Stimulated activated CD4-positive, alpha-beta T cell treated with anti-CD3 and anti-CD28 coated beads, TNF-alpha, amount 100 ng/mL, for 1 hour (primary cell): ENCODE measurements around the gene COLGALT1.
"Not testable (repeated sequence)": the region's sequence is repeated elsewhere in the genome, so short reads cannot be mapped to it uniquely, and the experiment has no call there.

Experiments
- DNase-seq, 3 donors: peaks; one replicate each; pipeline ENCODE4 v3.0.0-alpha.2; 2020; ENCODE audit warnings: low read depth in 3 of 3, low spot score in 1 of 3

COLGALT1 gene

DNA sequence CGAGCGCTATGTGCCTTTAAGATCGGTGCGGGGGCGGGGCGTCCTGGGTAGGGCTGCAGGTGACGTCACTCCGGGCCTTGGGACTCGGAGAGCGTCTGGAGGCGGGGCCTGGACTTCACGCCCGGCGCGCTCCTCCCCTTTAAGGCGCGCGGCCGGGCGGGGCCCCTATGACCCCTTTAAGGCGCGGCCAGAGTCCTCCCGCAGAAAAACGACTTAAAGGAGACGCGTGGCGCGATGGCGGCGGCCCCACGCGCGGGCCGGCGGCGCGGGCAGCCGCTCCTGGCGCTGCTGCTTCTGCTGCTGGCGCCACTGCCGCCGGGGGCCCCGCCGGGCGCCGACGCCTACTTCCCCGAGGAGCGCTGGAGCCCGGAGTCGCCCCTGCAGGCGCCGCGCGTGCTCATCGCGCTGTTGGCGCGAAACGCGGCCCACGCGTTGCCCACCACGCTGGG lies at the start of gene COLGALT1:
Gene COLGALT1, plus strand, starts transcription at position 170 of the 449 bp plus-strand sequence. Its CDS starts 65 bp downstream, at position 235.
- DNase-seq: peak; percentile 92 to 99 (median 94)

- no peak for DNase-seq
These were observed 48.7 kb upstream of the COLGALT1 start for GRCh38 chr19:17506745-17507144.

- not testable (repeated sequence) for DNase-seq
These were observed 46.9 kb upstream of the COLGALT1 start for GRCh38 chr19:17508558-17508933.

DNA sequence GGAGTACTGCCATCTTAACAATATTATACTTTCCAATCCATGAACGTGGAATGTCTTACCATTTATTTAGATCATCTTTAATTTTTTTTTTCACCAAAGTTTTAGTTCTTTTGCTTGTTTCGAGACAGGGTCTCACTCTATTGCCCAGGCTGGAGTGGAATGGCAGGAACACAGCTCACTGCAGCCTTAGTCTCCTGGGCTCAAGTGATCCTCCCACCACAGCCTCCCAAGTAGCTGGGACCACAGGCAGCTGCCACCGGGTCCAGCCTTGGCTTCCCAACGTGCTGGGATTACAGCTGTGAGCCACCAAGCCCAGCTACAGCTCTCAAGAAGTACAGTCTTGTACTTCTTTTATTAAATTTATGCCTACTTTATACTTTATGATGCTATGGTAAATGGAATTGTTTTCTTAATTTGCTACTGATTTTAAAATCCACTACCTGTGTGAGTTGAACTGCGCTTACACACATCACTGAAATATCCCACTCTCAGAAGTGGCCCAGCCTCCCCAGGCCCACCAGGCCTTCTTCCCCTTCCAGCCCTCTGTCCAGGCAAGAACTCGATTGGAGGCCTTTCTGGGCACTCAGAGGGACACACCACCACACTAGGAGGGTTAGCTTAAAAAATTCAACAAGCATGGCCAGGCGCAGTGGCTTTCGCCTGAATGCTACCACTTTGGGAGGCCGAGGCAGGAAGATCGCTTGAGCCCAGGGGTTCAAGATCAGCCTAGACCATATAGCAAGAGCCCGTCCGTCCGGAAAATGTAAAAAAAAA lies 45.0 kb upstream of the COLGALT1 start:
- DNase-seq: no peak

DNA sequence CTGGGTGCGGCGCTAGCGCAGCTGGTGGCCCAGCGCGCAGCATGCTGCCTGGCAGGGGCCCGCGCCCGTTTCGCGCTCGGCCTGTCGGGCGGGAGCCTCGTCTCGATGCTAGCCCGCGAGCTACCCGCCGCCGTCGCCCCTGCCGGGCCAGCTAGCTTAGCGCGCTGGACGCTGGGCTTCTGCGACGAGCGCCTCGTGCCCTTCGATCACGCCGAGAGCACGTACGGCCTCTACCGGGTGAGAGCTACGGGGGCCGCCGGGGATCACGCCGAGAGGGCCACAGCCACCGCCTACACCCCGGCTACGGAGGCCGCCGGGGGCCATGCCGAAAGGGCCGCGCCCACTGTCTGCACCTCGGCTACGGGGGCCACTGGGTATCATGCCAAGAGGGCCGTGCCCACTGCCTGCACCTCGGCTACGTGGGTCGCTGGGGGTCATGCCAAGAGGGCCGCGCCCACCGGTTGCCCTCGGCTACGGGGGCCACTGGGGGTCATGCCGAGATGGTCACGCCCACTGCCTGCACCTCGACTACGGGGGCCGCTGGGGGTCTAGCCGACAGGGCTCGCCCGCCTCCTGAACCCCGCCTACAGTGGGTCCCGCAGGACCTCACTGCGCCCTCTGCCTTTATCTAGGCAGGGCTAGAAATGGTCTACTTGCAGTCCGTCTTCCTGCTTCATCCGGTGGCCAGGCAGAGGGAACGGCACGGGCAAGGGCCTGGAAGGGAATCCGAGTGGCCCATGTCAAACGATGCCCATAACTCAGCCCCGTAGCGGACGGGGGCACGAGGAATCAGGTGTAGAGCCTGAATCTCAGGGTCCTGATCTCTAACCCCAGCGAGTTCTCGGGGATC lies 43.5 kb upstream of the COLGALT1 start:
- DNase-seq: peak; percentile 56 to 76 (median 64)

DNA sequence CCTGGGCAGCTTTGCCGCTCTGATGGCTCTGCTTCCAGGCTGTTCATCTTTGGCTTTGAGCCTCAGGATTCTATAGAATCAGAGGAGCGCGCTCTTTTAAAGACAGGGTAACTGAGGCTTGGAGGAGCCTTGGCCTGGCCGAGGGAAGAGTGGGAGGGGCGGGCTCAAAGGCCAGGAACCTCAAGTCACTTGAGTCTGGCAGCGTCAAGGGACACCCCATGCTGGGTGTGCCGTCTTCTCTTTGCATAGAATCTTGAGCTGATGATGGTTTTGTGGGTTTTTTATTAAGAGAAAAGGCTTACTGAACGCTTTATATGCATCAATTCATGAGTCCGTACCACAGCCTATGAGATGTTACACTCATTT lies 42.9 kb upstream of the COLGALT1 start:
- no peak for DNase-seq

GRCh38 chr19:17515408-17516149 lies 39.9 kb upstream of the COLGALT1 start:
- DNase-seq: no peak

- no peak for DNase-seq
These were observed 37.6 kb upstream of the COLGALT1 start for GRCh38 chr19:17517898-17518297.

DNA sequence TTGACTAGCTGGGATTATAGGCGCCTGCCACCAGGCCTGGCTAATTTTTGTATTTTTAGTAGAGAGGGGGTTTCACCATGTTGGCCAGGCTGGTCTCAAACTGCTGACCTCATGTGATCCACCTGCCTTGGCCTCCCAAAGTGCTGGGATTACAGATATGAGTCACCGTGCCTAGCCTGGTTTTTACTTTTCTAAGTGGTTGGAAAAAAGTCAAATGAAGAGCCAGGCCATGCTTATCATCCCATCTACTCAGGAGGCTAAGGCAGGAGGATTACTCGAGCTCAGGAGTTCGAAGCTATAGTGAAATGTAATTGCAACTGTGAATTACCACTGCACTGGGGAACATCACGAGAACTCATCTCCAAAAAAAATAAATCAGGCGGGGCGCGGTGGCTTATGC lies 36.8 kb upstream of the COLGALT1 start:
- DNase-seq: not testable (repeated sequence)

- no peak for DNase-seq
These were observed 35.5 kb upstream of the COLGALT1 start for GRCh38 chr19:17519967-17520366.

DNA sequence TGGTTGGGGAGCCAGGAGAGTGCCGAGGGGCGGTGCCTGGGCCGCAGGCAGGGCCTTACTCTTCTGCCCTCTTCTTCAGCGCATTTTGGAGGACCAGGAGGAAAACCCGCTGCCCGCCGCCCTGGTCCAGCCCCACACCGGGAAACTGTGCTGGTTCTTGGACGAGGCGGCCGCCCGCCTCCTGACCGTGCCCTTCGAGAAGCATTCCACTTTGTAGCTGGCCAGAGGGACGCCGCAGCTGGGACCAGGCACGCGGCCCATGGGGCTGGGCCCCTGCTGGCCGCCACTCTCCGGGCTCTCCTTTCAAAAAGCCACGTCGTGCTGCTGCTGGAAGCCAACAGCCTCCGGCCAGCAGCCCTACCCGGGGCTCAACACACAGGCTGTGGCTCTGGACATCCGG lies 34.6 kb upstream of the COLGALT1 start:
- no peak for DNase-seq

DNA sequence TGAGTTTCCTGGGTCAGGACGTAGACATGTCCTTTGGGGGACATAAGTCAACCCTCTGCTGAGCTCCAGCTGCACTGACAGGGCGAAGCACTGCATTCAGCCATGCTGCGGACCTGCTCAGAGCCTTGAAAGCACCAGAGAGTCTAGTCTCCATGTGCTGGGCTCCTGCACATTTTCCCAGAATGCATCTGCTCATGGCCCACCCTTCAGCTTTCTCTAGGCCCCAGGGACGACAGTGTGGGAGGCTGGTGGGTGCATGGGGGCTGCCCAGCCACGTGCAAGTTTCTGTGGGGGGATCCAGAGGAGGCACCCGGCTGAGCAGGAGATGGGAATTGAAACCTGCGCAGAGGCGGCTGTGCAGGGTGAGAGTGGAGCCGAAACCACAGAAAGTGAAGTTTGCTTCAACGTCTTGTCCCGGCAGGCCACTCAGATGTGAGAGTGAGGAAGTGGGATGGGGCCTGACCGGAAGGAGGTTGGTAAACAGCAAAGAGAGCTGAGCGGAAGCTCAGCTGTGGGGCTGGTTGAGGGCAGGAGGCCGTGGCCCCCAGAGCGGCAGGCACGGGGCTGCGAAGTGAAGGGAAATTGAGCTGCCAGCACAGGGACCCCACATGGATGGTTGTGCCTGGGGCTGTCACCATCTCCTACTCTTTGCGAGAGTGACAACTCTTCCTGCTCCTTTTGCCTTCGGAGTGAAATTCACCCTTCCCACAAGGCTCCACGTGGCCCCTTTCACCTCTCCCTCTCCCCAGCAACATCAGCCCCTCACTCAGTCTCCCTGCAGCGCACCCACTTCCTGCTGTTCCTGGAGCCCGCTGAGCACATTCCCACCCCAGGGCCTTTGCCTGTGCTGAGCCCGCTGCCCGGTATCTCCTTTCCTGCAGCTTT lies 32.2 kb upstream of the COLGALT1 start:
- peak in 1 of 3 donors; percentile 12 for DNase-seq

DNA sequence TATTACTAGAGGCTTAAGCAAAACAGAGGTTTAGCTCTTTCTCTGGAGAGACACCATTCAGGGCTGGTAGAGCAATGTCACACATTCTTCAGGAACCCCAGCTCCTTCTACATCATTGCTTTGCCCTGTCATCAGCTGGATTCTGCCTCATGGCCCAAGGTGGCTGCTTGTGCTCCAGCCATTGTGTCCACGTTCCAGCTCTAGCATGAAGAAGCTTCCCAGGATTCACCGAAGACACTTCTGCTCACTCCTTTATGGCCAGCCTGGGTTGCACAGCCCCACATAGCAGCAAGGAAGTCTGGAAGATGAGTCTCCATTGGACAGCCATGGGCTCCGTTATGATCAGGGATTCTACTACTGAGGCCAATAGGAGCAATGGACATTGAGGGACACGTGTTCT lies 30.8 kb upstream of the COLGALT1 start:
- no peak for DNase-seq

- DNase-seq: no peak
These were observed 30.3 kb upstream of the COLGALT1 start for GRCh38 chr19:17525141-17525540.

- DNase-seq: no peak
These were observed 28.5 kb upstream of the COLGALT1 start for GRCh38 chr19:17526922-17527321.

GRCh38 chr19:17527326-17527725 lies 28.1 kb upstream of the COLGALT1 start:
- DNase-seq: no peak

- DNase-seq: no peak
These were observed 26.8 kb upstream of the COLGALT1 start for GRCh38 chr19:17528610-17529009.

GRCh38 chr19:17529239-17530158 lies 25.9 kb upstream of the COLGALT1 start:
- no peak for DNase-seq

DNA sequence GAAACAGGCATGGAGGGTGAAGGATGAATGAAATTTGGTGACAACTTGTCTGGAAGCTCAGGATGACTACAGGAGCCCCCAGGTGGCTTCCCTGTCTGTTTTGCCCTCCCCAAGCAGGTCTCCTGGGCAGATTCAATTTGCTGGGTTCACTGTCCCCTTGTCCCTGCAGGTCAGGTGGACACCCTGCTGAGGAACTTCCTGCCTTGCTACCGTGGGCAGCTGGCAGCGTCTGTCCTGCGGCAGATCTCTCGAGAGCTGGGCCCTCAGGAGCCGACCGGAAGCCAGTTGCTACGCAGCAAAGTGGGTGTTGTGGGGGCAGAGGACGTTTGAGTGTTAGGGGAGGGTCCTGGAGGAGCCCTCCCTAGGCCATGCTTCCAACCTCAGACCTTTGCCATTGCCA lies 24.9 kb upstream of the COLGALT1 start:
- DNase-seq: no peak
